GM23338 (cell line): Measurements from ENCODE around the gene ACAT2. TPM values are rescaled to one million over a fixed set of nuclear protein-coding genes. Genes with fewer than 3 reads are reported as not detected.

Experiments
- ATAC-seq: fragments of 200-7000 bp; cut with Tn5 transposase; 3 replicates; pipeline ENCODE4 v1.9.1; 2020
- DNase-seq: peaks from one replicate; pipeline ENCODE4 v3.0.0-alpha.2; 2015; ENCODE audit warnings: low spot score
- H2AFZ ChIP-seq: fragments of 200-600 bp; sonication (generic); 2 replicates; pipeline ENCODE4 v1.8.0; 2016; ENCODE audit warnings: antibody characterized with exemption, mild to moderate bottlenecking, moderate library complexity
- H3F3A ChIP-seq: fragments of 200-600 bp; sonication (generic); replicated peaks from 2 replicates; pipeline ENCODE4 v1.8.0; 2017; ENCODE audit warnings: antibody characterized with exemption, mixed run types, low read depth
- H3K27ac ChIP-seq: fragments of 200-600 bp; sonication (generic); 2 replicates; pipeline ENCODE4 v1.6.1; 2016; ENCODE audit warnings: low read depth
- H3K27me3 ChIP-seq: fragments of 200-600 bp; sonication (generic); 2 replicates; pipeline ENCODE4 v1.8.0; 2016; ENCODE audit warnings: mild to moderate bottlenecking, mixed run types, moderate library complexity; ENCODE audit not compliant: insufficient read depth
- H3K36me3 ChIP-seq: fragments of 200-600 bp; sonication (generic); 2 replicates; pipeline ENCODE4 v1.8.0; 2016; ENCODE audit warnings: mild to moderate bottlenecking; ENCODE audit not compliant: insufficient read depth
- H3K4me1 ChIP-seq: fragments of 200-600 bp; sonication (generic); 2 replicates; pipeline ENCODE4 v1.8.0; 2016; ENCODE audit warnings: mild to moderate bottlenecking, moderate library complexity; ENCODE audit not compliant: insufficient read depth
- H3K4me2 ChIP-seq: fragments of 200-600 bp; sonication (generic); 2 replicates; pipeline ENCODE4 v1.7.1; 2017; ENCODE audit warnings: mixed run types
- H3K4me3 ChIP-seq: fragments of 200-600 bp; sonication (generic); 2 replicates; pipeline ENCODE4 v1.6.1; 2016; ENCODE audit warnings: mixed run types
- H3K79me2 ChIP-seq: fragments of 200-600 bp; sonication (generic); replicated peaks from 2 replicates; pipeline ENCODE4 v1.8.0; 2017; ENCODE audit warnings: mild to moderate bottlenecking; ENCODE audit not compliant: insufficient read depth
- H3K9me2 ChIP-seq: fragments of 200-600 bp; sonication (generic); 2 replicates; pipeline ENCODE4 v1.8.0; 2017; ENCODE audit not compliant: insufficient read depth
- H4K20me1 ChIP-seq: fragments of 200-600 bp; sonication (generic); replicated peaks from 2 replicates; pipeline ENCODE4 v1.8.0; 2017; ENCODE audit warnings: mild to moderate bottlenecking; ENCODE audit not compliant: insufficient read depth
- H3K27ac Mint-ChIP-seq: 2 replicates; pipeline ENCODE4 v1.8.0; 2020; ENCODE audit warnings: inconsistent platforms, mild to moderate bottlenecking, moderate library complexity, mixed read lengths
- H3K27me3 Mint-ChIP-seq: 3 replicates; pipeline ENCODE4 v1.8.0; 2022; ENCODE audit warnings: low read depth, mild to moderate bottlenecking, moderate library complexity, mixed read lengths, inconsistent platforms; ENCODE audit not compliant: insufficient read depth, poor library complexity
- H3K36me3 Mint-ChIP-seq: 3 replicates; pipeline ENCODE4 v1.8.0; 2021; ENCODE audit warnings: low read depth, mild to moderate bottlenecking, inconsistent platforms, moderate library complexity, mixed read lengths
- H3K4me1 Mint-ChIP-seq: 3 replicates; pipeline ENCODE4 v1.8.0; 2020; ENCODE audit warnings: mild to moderate bottlenecking, inconsistent platforms, mixed read lengths
- H3K4me3 Mint-ChIP-seq: 3 replicates; pipeline ENCODE4 v1.8.0; 2021; ENCODE audit warnings: moderate library complexity, mild to moderate bottlenecking, inconsistent platforms, mixed read lengths
- H3K9me3 Mint-ChIP-seq: 3 replicates; pipeline ENCODE4 v1.8.0; 2020; ENCODE audit warnings: moderate library complexity, mild to moderate bottlenecking, inconsistent platforms, mixed read lengths
- CREB1 ChIP-seq: fragments of 250-450 bp; sonication (Bioruptor Pico); IDR thresholded peaks from 2 replicates; pipeline ENCODE4 v1.5.0; 2020; ENCODE audit warnings: low read depth, mild to moderate bottlenecking, moderate library complexity
- EZH2phosphoT487 ChIP-seq: fragments of 200-600 bp; sonication (generic); IDR thresholded peaks from one replicate; pipeline ENCODE4 v1.8.1; 2018; ENCODE audit warnings: antibody characterized with exemption; ENCODE audit not compliant: unreplicated experiment
- NANOG ChIP-seq: IDR thresholded peaks from 2 replicates; pipeline ENCODE4 v1.6.1; 2016; ENCODE audit warnings: antibody characterized with exemption, borderline replicate concordance
- STAT1 ChIP-seq: IDR thresholded peaks from one replicate; pipeline ENCODE4 v1.6.1; 2016; ENCODE audit warnings: antibody characterized with exemption; ENCODE audit not compliant: unreplicated experiment
- ZNF114 ChIP-seq: fragments of 250-450 bp; sonication (Bioruptor Pico); IDR thresholded peaks from 2 replicates; pipeline ENCODE4 v1.5.0; 2020; ENCODE audit warnings: mild to moderate bottlenecking, moderate library complexity
- ZNF331 ChIP-seq: fragments of 250-450 bp; sonication (Bioruptor Pico); IDR thresholded peaks from 2 replicates; pipeline ENCODE4 v1.5.0; 2020; ENCODE audit warnings: low read depth, mild to moderate bottlenecking, moderate library complexity
- polyA plus RNA-seq: library from polyadenylated mRNA; unstranded; fragments of >200 nt; fragmentation: Nextera tagmentation; extraction: Ambion mirVana; gene quantifications from 2 replicates; pipeline ENCODE4 v1.2.1, GENCODE V29; 2016
- total RNA-seq: library from RNA; depleted of rRNA; stranded (reverse); fragments of >200 nt; shearing (Covaris generic); gene quantifications from 2 replicates; pipeline ENCODE4 v1.2.3, GENCODE V29; 2014
- TF ChIP-seq, protein P1 (sequence below), 2 experiments: fragments of 200-600 bp in 1 of 2; sonication (generic) in 1 of 2; conservative IDR thresholded peaks; 2 replicates each; pipeline versions ENCODE4 v1.5.1 to v1.6.1; 2016 to 2017; ENCODE audit warnings: antibody characterized with exemption in 2 of 2, low read depth in 2 of 2, mild to moderate bottlenecking in 2 of 2, moderate library complexity in 1 of 2
- TF ChIP-seq, protein P2 (sequence below): fragments of 250-450 bp; sonication (Bioruptor Pico); IDR thresholded peaks from 2 replicates; pipeline ENCODE4 v1.5.0; 2020; ENCODE audit warnings: mild to moderate bottlenecking, moderate library complexity
- TF ChIP-seq, protein P3 (sequence below): IDR thresholded peaks from 2 replicates; pipeline ENCODE4 v1.6.1; 2016; ENCODE audit warnings: antibody characterized with exemption

Gene ACAT2
- total and polyA plus RNA-seq, 2 experiments from 2014 or later = 108 to 151 TPM

DNA sequence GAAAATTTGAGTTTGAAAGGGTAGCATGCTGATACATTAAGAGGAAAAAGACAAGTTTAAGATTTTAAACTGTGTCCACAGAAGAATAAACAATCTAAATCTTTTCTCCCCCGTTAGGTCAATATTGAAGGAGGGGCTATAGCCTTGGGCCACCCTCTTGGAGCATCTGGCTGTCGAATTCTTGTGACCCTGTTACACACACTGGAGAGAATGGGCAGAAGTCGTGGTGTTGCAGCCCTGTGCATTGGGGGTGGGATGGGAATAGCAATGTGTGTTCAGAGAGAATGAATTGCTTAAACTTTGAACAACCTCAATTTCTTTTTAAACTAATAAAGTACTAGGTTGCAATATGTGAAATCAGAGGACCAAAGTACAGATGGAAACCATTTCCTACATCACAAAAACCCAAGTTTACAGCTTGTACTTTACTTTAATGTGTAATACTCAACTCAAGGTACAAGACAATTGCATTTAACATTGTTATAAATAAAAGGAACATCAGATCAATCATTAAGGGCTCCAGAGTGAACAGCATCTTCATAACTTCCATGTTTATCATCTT is 16.8 kb downstream of the ACAT2 start:
- Histone ChIP-seq H3K4me1 (no peaks in the 10 kb centered on the region), H3K27ac (0 out of 2 replicates have a peak overlapping the region, but pooled peaks have one; percentile 7), H3K79me2 (peaks cover 27% of the 10 kb centered on the region), H3K27me3 (no peaks in the 10 kb centered on the region), H4K20me1 (peaks cover 39% of the 10 kb centered on the region), H3K9me2 (no peaks in the 10 kb centered on the region), H3K36me3 (peaks cover 85% of the 10 kb centered on the region), H3F3A (peaks cover 34% of the 10 kb centered on the region), H3K4me2 (no peak overlapping the region), H2AFZ (no peak overlapping the region), H3K4me3 (no peak overlapping the region)
- H3K9me3 Mint-ChIP-seq = no peaks in the 10 kb centered on the region
- no peaks in the 10 kb centered on the region for H3K4me1 Mint-ChIP-seq
- H3K27ac Mint-ChIP-seq = no peak overlapping the region
- ATAC-seq (no peak), DNase-seq (no peak)
- peaks cover 96% of the 10 kb centered on the region for H3K36me3 Mint-ChIP-seq
- H3K4me3 Mint-ChIP-seq = no peak overlapping the region
- H3K27me3 Mint-ChIP-seq = peaks cover 9% of the 10 kb centered on the region
- TF ChIP-seq, protein P1, sequence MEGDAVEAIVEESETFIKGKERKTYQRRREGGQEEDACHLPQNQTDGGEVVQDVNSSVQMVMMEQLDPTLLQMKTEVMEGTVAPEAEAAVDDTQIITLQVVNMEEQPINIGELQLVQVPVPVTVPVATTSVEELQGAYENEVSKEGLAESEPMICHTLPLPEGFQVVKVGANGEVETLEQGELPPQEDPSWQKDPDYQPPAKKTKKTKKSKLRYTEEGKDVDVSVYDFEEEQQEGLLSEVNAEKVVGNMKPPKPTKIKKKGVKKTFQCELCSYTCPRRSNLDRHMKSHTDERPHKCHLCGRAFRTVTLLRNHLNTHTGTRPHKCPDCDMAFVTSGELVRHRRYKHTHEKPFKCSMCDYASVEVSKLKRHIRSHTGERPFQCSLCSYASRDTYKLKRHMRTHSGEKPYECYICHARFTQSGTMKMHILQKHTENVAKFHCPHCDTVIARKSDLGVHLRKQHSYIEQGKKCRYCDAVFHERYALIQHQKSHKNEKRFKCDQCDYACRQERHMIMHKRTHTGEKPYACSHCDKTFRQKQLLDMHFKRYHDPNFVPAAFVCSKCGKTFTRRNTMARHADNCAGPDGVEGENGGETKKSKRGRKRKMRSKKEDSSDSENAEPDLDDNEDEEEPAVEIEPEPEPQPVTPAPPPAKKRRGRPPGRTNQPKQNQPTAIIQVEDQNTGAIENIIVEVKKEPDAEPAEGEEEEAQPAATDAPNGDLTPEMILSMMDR (conservative IDR thresholded peaks at IDR 0.05; ENCODE audit: low read depth in 2 of 2) = no peak
- TF ChIP-seq STAT1 (no peak), NANOG (no peak), CREB1 (CRISPR knock-in tag) (no peak), ZNF114 (CRISPR knock-in tag) (no peak), ZNF331 (CRISPR knock-in tag) (no peak), EZH2phosphoT487 (no peak)
- TF ChIP-seq, protein P2, sequence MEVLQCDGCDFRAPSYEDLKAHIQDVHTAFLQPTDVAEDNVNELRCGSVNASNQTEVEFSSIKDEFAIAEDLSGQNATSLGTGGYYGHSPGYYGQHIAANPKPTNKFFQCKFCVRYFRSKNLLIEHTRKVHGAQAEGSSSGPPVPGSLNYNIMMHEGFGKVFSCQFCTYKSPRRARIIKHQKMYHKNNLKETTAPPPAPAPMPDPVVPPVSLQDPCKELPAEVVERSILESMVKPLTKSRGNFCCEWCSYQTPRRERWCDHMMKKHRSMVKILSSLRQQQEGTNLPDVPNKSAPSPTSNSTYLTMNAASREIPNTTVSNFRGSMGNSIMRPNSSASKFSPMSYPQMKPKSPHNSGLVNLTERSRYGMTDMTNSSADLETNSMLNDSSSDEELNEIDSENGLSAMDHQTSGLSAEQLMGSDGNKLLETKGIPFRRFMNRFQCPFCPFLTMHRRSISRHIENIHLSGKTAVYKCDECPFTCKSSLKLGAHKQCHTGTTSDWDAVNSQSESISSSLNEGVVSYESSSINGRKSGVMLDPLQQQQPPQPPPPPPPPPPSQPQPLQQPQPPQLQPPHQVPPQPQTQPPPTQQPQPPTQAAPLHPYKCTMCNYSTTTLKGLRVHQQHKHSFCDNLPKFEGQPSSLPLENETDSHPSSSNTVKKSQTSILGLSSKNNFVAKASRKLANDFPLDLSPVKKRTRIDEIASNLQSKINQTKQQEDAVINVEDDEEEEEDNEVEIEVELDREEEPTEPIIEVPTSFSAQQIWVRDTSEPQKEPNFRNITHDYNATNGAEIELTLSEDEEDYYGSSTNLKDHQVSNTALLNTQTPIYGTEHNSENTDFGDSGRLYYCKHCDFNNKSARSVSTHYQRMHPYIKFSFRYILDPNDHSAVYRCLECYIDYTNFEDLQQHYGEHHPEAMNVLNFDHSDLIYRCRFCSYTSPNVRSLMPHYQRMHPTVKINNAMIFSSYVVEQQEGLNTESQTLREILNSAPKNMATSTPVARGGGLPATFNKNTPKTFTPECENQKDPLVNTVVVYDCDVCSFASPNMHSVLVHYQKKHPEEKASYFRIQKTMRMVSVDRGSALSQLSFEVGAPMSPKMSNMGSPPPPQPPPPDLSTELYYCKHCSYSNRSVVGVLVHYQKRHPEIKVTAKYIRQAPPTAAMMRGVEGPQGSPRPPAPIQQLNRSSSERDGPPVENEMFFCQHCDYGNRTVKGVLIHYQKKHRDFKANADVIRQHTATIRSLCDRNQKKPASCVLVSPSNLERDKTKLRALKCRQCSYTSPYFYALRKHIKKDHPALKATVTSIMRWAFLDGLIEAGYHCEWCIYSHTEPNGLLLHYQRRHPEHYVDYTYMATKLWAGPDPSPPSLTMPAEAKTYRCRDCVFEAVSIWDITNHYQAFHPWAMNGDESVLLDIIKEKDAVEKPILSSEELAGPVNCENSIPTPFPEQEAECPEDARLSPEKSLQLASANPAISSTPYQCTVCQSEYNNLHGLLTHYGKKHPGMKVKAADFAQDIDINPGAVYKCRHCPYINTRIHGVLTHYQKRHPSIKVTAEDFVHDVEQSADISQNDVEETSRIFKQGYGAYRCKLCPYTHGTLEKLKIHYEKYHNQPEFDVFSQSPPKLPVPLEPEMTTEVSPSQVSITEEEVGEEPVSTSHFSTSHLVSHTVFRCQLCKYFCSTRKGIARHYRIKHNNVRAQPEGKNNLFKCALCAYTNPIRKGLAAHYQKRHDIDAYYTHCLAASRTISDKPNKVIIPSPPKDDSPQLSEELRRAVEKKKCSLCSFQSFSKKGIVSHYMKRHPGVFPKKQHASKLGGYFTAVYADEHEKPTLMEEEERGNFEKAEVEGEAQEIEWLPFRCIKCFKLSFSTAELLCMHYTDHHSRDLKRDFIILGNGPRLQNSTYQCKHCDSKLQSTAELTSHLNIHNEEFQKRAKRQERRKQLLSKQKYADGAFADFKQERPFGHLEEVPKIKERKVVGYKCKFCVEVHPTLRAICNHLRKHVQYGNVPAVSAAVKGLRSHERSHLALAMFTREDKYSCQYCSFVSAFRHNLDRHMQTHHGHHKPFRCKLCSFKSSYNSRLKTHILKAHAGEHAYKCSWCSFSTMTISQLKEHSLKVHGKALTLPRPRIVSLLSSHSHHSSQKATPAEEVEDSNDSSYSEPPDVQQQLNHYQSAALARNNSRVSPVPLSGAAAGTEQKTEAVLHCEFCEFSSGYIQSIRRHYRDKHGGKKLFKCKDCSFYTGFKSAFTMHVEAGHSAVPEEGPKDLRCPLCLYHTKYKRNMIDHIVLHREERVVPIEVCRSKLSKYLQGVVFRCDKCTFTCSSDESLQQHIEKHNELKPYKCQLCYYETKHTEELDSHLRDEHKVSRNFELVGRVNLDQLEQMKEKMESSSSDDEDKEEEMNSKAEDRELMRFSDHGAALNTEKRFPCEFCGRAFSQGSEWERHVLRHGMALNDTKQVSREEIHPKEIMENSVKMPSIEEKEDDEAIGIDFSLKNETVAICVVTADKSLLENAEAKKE (CRISPR knock-in tag) = no peak
- TF ChIP-seq, protein P3, sequence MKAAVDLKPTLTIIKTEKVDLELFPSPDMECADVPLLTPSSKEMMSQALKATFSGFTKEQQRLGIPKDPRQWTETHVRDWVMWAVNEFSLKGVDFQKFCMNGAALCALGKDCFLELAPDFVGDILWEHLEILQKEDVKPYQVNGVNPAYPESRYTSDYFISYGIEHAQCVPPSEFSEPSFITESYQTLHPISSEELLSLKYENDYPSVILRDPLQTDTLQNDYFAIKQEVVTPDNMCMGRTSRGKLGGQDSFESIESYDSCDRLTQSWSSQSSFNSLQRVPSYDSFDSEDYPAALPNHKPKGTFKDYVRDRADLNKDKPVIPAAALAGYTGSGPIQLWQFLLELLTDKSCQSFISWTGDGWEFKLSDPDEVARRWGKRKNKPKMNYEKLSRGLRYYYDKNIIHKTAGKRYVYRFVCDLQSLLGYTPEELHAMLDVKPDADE = no peak
